Lower lobe of right lung (tissue), 2 donors: Measurements from ENCODE around the gene UGT2B7. TPM values are rescaled to one million over a fixed set of nuclear protein-coding genes. Genes with fewer than 3 reads are reported as not detected.

Experiments
- ATAC-seq, 2 donors: fragments of 200-7000 bp; cut with Tn5 transposase; one replicate each; pipeline ENCODE4 v1.9.1; 2020 to 2022; ENCODE audit warnings: mild to moderate bottlenecking in 2 of 2, moderate library complexity in 2 of 2
- DNase-seq: peaks from one replicate; pipeline ENCODE4 v3.0.0-alpha.2; 2020
- H3K27ac ChIP-seq: fragments of 200-600 bp; one replicate; pipeline ENCODE4 v1.8.0; 2022
- H3K27me3 ChIP-seq: fragments of 200-600 bp; one replicate; pipeline ENCODE4 v1.8.0; 2022; ENCODE audit warnings: low read depth
- H3K36me3 ChIP-seq: fragments of 200-600 bp; one replicate; pipeline ENCODE4 v1.8.0; 2022; ENCODE audit warnings: mild to moderate bottlenecking
- H3K4me1 ChIP-seq: fragments of 200-600 bp; one replicate; pipeline ENCODE4 v1.8.0; 2022
- H3K4me3 ChIP-seq: fragments of 200-600 bp; one replicate; pipeline ENCODE4 v1.8.0; 2022; ENCODE audit warnings: mild to moderate bottlenecking
- H3K9me3 ChIP-seq: fragments of 200-600 bp; one replicate; pipeline ENCODE4 v1.8.0; 2022
- CTCF ChIP-seq: fragments of 200-600 bp; IDR thresholded peaks from one replicate; pipeline ENCODE4 v1.8.0; 2022; ENCODE audit warnings: antibody characterized with exemption, mild to moderate bottlenecking
- intact Hi-C: fragments of 100-400 bp; cut with DNase I; formaldehyde crosslinking; loops from one replicate; pipeline ENCODE4 v1.11.0; 2022
- total RNA-seq: library from RNA; stranded (reverse); fragmentation: NEBNext Ultra II Directional; extraction: Animal tissue kit (Norgen Biotek cat#: 25700); gene quantifications from one replicate; pipeline ENCODE4 v1.2.1, GENCODE V29; 2021
- donor health status: DM: no; HTN: yes; CAD: no; lungs with severe emphysema.

The UGT2B7 gene
- total RNA-seq, 1 donor from 2014 or later = not detected

GRCh38 chr4:69075061-69075792, 21.0 kb upstream of the UGT2B7 start:
- intact Hi-C loops = no loop called here

GRCh38 chr4:69078852-69079251, 17.4 kb upstream of the UGT2B7 start:
- no peaks in the 10 kb centered on the region for H3K27me3 ChIP-seq
- intact Hi-C loops = no loop called here
- H3K4me3 ChIP-seq = no peak overlapping the region
- H3K9me3 ChIP-seq = no peaks in the 10 kb centered on the region
- H3K36me3 ChIP-seq = no peaks in the 10 kb centered on the region
- no peak for ATAC-seq
- H3K27ac ChIP-seq = no peak overlapping the region
- no peak for DNase-seq
- no peaks in the 10 kb centered on the region for H3K4me1 ChIP-seq
- TF ChIP-seq CTCF = no peak

More at GRCh38 chr4:69075061-69075792, 21.0 kb upstream of the UGT2B7 start:
- H3K36me3 ChIP-seq = no peaks in the 10 kb centered on the region
- H3K4me3 ChIP-seq = no peak overlapping the region
- ATAC-seq (no peak), DNase-seq (no peak)
- H3K4me1 ChIP-seq = no peaks in the 10 kb centered on the region
- TF ChIP-seq CTCF = no peak
- no peak overlapping the region for H3K27ac ChIP-seq
- H3K27me3 ChIP-seq = no peaks in the 10 kb centered on the region
- H3K9me3 ChIP-seq = no peaks in the 10 kb centered on the region

GRCh38 chr4:69088473-69088872, 7.8 kb upstream of the UGT2B7 start:
- Histone ChIP-seq H3K27me3 (no peaks in the 10 kb centered on the region), H3K4me1 (no peaks in the 10 kb centered on the region), H3K27ac (no peak overlapping the region), H3K4me3 (no peak overlapping the region), H3K9me3 (no peaks in the 10 kb centered on the region), H3K36me3 (no peaks in the 10 kb centered on the region)
- DNase-seq = no peak
- TF ChIP-seq CTCF = no peak
- intact Hi-C loops = no loop called here
- ATAC-seq = no peak

GRCh38 chr4:69089388-69089787, 6.9 kb upstream of the UGT2B7 start:
- Histone ChIP-seq H3K27ac (no peak overlapping the region), H3K36me3 (no peaks in the 10 kb centered on the region), H3K27me3 (no peaks in the 10 kb centered on the region), H3K4me3 (no peak overlapping the region), H3K4me1 (no peaks in the 10 kb centered on the region), H3K9me3 (no peaks in the 10 kb centered on the region)
- intact Hi-C loops = no loop called here
- TF ChIP-seq CTCF = no peak
- no peak for ATAC-seq
- DNase-seq = no peak

GRCh38 chr4:69092190-69092589, 4.1 kb upstream of the UGT2B7 start:
- TF ChIP-seq CTCF = no peak
- Histone ChIP-seq H3K4me3 (no peak overlapping the region), H3K27me3 (no peaks in the 10 kb centered on the region), H3K4me1 (no peaks in the 10 kb centered on the region), H3K36me3 (no peaks in the 10 kb centered on the region), H3K9me3 (no peaks in the 10 kb centered on the region), H3K27ac (no peak overlapping the region)
- no peak for DNase-seq
- intact Hi-C loops = no loop called here
- ATAC-seq = no peak
